GM03348 (cell line): ENCODE data around the gene EN2.

Experiments used
- DNase-seq: peaks from one replicate; pipeline ENCODE4 v3.0.0; 2012; ENCODE audit warnings: low spot score

EN2 gene

DNA sequence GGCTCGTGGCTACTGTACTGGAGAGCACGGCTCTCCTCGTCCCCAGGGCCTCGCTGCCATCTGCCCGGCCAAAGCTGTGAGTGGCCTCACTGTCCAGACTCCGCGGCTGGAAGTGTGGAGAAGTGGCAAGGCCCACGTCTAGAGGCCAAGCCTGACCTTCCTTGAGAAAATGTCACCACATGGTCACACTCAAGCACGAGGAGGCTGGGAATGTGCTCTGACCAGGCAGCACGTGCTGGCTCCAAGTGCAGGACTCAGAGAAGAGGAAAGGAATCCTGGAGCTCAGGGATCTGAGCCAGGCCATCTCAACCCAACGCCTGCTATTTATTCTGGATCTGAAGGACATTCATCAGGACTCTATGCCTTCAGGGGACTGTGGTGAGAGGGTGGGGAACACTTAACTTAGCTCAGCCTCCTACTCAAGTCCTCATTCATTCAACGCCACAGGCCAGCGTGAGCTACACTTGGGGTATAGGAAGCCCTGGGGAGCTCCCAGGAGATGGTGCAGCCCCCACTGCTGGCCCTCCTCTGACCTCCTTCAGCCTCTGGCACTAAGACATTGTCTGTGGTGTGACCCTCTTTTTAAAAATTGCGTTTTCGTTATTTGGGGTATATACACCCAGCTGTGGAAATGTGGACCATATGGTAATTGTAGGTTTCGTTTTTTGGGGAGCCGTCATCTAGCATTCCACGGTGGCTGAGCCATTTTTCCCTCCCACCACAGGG is 29.0 kb downstream of the EN2 start:
- DNase-seq: no peak

DNA sequence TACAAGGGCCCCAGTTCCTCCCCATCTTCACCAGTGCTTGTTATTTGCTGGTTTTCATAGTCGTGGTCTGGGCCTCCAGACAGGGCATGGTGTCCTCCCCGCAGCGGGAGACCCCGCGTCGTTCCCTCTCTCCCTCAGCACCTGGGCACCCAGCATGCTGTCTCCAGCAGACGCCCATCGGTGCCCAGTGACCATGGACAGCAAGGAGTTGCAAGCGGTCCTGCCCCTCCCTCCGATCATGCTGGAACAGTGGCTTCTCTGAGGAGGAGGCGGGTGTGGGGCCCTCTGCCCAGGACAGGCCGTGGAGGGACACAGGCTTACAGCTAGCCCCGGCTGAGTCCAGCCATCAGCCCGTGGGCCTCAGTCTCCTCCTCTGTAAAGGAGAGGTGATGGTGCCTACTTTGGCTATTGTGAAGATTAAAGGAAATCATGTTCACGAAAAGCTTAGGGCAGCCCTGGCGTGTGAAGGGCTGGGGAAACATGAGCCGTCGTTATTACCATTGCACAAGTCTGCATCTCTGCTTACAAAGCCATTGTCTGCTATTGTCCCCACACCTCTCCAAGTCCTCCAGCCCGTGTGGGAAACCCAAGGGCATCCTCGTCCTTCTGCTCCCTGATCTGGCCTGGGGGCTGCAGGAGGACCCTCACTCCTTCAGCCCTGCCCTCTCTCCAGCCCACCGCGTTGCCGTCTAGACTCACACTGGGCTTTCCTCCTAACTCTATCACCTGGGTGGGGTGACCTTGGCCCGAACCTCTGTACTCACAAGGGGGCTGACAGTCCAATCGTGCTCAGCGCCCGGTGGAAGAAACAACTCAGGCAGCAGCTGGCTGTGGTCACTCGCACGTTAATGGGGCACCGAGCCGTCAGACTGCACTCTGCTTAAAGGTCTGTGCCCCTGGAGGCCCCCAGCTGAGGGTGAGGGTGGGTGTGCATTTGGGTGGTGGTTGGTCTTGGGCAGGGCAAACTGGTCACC is 29.9 kb downstream of the EN2 start:
- DNase-seq: no peak

DNA sequence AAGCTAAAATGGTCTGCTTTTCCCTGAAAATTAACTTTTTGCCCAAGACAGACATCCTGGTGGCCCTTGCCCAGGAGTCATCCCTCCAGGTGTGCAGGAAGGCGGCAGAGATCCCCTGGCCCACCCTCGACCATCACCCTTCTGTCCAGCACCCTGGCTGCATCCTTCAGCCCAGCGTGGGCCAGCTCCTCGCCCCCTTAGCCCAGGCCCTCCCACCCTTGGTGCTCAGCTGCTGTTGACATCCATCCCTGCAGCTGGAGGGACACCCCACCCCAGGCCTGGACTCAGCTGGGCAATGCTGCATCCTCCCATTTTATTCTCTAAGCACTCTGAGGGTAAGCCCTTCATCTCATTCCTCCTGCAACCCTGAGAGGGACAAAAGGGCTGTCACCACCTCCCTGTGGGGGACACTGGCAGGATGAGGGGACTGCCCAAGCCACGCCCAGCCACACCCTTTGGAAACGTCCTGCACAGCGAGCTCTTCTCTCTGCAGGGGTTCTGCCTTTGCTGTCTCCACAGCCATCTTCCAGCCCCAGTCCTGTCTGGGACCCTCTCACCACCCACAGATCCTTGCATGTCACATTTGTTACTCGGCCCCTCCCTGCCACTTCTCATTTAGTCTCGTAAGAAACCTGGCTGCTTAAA is 30.7 kb downstream of the EN2 start:
- no peak for DNase-seq

DNA sequence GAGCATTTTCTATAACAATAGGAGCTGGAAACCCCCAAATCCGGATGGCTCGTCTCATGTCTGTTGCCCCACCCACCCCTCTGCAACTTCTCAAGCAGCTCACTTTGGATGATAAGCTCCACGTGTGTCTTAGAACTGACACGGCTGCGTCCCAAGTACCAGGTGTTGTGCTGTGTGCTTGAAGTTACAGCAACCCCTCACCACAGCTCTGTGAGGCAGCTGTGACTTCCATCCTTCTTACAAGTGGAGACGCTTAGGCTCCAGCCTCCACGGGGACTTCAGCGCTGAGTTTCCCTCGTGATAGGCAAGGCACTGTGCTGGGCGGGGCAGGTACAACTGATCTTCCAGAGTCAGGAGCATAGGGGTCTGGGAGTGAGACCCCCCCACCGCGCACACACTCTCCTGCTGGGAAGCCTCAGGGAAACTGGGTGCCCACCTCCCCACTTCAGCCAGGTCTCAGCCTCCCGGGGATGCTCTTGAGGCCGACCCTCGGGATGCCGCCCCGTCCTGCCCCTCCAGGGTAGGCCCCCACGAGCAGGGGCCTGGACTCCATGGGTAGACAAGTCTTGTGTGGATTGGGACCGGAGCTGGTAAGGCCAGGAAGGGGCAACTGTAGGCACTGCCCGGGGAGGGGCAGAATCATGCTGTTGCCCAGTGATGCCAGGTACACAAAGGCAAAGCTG is 31.4 kb downstream of the EN2 start:
- DNase-seq: no peak

DNA sequence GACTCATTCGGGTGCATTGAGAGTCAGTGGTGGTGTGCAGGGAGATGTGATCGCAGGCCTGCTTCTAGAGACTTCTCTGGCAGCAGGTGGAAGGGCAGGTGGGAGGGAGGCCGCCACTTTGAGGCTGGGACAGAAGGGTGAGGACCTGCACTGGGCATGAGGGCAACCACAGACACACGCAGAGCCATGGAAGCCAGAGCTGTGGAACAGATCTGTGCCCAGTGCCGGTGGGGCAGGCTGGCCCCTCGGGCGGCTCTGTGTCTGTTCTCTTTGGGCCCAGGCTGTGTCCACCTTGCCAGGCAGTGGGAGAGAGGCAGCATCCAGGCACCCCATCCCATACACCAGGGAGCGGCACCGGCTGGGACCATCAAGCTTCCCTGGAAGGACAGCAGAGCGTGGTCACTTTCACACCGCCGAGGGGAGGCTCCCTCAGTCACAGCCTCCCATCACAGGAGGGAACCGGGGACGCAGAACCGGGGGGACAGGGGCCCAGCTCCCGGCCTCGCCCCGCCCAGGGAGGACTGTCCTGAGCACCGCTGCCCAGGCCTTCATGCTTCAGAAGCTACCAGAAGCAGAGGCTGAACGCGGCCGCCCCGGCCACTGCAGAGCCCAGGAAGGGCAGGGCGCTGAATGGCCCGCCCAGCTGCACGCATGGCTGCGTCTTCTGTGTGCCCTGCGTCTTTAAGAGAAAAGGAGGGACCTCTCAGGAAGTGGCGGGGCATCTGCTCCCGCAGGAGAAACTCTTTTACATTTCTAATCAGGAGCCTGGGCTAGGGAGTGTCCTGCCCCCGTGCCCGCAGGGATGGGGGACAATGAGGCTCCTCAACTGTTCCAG is 32.1 kb downstream of the EN2 start:
- DNase-seq: peak; percentile 72

DNA sequence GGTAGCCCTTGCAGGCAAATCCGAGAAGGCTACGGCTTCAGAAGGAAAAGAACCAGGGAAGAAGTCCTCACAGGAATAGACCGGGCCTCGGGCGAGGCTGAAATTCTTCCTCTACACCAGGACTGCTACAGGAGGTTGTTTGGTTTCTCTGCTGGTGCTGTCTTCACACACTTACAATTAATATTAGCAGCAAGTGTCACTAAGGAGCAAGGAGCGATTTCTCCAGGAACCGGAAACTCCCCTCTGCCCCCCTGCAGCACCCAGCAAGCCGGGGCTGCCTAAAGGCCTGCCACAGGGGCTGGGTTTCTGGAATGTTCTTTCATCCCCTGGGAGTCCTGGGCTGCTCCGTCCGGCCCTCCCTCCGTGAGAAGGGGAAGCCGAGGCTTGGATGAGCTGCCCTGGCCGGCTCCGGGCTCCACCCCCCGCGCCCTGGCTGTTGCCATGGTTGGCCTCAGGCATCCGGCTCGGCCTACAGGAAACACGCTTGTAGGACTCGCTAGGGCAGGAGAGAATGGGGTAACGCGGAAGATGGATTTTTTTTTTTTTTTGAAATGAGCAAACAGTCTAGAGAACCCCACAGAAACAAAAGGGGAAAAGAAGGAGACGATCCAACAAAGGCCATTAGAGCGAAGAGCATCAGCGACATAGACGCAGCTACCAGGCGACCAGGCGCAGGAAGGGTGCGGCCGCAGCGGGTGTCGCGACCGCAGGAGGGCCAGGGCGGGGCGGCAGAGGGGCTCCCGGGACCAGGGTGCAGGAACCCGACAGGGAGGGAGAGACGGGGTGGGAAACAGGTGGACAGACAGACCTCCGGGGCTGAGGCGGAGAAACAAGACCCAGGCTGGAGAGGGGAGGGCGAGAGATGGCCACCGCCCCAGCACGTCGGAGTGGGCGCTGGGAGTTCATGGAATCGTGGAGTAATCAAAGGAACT is 33.0 kb downstream of the EN2 start:
- peak; percentile 83 for DNase-seq

DNA sequence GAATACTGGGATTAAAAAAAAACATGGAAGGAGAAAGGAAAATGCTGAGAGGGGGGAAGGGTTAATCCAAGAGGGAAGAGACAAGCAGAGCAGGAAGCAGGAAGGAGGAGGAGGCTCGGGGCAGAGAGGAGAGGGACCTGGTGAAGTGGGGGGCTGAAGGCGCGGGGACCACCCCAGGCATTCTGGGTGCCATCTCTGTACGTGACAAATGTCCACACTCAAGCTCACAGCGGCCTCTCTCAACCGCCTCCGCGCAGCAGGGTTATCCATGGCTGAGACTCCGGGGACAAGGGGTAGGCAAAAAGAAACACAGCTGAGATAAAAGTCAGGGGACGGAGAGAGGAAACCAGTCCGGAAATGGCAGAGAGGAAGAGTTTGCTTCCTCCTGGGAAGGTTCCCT is 33.9 kb downstream of the EN2 start:
- DNase-seq: no peak

DNA sequence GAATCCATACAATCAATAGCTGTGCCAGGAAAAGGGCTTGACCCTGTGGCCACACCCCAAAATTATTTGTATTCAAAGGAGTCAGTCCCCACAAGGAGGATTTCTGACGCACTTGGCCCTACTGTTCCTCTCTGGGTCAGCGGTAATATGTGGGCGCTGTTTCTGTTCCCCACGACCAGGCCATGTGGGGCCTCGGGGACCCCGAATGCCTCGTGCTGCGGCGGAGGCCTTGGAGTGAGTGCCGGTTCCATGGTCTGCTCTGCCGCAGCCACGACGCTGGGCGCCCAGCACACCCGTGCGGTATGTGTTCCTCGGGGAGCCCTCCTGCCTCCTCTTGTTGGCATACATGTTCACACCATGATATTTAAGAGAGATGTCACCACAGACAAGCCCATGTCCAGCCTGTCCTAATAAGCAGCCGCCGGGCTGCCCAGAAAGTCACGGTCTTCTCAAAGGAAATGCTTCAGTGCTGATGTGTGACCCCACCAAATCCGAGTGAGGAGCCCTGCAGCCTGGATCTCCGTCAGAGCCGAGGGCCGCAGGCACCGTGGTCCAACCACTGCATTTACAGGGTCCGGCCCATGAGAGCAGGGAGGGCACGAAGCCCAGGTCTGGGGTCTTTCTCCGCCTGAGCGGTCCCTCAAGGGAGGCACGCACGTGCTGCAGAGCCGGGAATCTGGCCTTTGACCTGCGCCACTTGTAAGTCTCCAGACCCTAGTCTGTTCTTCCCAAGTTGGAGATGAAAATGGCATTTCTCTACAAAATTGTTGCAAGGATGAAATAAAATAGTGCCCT is 36.0 kb downstream of the EN2 start:
- no peak for DNase-seq

DNA sequence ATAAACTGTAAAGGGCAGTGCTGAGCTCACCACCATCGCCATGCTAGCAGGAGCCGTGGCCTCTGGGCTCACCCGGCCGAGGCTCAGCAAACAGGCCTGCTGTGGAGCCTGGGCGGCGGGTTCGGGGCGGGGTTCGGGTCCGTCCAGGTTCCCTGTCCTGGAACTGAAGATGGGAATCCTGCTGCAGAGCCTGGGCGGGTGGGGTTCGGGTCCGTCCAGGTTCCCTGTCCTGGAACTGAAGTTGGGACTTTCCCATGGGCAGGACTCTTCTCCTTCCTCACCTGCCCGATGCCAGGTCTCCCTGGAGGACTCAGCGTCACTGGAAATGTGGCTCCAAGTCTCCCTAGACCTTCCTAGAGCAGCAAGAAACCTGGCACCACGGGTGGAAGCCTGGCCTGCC is 36.6 kb downstream of the EN2 start:
- no peak for DNase-seq

DNA sequence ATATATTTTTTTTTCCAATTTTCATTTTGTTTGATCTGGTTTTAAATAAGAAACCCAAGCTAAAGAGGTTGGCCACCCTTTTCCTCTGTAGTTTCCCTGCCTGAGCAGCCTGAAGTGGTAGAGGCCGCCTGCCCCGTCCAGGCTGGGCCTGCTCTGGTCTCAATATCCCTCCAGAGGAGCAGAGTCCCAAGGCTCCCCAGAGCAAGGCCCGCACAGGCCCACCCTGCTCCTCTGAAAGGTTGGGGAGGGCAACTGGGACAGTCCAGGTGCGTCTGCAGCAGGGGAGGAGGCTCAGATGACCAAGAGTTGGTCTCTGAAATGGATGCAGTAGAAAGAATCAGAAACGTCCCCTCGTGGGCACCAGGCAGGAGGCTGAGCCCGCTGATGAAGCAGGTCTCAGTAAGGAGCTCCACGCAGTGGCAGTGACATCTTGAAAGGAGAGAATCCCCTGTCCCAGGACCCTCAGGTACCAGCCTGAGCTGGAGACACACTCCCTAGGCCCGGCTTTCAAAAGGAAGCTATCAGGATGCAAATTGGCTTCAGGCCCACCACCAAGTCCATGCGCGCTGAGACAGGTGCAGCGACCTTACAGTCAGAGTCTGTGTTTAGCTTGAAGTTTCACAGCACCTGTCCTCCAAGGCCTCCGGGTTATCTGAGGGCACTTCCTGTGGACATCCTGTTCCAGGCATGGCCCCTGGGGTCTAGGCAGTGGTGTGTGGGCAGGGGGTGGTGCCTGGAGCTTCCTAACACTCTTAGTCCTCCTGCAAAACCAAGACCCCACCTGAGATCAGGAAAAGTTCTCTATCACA is 37.7 kb downstream of the EN2 start:
- DNase-seq: no peak

DNA sequence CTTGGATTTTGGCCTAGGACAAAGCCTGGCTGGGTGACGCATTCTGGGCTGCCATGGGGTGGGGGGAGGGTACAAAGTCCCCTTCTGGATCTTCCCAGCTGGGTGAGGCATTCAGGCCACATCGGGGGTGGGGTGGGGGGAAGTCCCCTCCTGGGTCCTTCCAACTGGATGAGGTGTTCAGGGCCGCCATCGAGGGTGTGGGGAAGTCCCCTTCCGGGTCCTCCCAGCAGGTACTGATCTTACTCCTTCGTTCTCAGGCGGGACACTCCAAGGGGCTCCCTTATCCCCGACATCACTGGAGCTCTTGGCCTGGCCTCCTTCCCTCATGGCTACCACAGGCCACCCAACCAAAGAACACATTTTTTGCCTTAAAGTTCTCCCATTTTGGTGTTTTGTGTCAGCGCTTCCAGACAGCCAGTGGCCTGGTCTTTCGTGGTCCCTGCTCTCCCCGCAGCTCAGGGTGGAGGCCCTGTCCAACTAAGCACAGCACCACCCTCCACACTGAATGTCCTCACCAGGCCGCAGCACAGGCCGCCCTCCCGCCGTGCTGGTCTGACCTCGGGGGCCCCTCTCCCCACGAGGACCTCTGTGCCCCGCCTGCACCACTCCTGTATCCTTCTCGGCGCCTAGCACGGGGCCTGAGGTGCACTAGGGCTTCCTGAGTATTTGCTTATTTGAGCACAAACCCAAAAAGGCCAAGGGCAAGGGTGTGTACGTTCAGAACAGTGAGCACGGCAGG is 38.5 kb downstream of the EN2 start:
- no peak for DNase-seq

DNA sequence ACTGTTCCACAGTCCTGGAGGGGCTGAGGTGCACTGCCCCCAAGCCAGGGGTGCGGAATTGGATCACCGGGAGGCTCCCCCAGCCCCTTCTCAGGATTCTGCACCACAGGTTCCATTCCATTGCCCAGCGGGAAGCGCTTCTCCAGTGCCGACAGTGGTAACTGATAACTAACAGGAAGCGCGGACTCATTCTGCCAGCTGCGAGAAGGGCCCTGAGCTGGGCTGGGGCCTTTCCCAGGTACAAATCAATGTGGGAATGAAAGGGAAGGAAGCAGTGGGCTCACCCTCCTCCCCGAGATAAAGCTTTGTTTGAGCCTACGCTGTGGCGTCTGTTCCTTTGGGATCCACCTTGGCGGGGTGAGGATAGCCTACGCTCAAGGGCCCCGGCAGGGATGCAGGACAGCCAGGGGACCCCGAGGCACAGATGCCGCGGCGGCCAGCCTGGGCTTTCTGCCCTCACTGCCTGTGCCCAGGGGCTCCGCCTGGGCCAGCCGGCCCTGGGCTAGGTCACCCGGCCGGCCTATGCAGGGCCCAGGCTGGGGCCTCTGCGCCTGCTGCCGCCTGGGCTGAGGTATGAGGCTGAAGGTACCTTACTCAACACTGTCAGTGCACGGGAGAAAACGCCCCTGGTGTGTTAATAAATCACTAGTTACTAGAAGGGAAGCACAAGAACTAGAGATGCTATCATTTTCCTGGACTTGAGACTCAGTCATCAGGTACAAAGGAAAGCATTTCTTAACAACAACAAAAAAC is 39.4 kb downstream of the EN2 start:
- no peak for DNase-seq

DNA sequence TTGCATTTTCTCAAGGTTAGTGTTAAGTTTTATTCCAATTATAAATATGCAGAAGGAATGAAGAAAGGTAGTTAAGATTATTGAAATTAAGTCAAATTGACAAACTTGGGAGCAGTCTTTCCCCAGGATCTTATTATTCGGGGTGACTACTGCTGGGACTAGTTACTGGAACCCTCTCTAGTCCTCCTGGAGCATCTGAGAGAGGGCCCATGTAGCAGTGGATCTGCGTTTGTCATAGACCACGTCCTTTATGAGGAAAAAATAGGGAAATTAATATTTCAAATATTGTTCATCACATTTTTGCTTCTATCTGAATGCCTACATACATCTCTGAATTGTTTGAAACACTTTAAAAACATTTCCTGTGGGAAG is 47.5 kb downstream of the EN2 start:
- DNase-seq: no peak

DNA sequence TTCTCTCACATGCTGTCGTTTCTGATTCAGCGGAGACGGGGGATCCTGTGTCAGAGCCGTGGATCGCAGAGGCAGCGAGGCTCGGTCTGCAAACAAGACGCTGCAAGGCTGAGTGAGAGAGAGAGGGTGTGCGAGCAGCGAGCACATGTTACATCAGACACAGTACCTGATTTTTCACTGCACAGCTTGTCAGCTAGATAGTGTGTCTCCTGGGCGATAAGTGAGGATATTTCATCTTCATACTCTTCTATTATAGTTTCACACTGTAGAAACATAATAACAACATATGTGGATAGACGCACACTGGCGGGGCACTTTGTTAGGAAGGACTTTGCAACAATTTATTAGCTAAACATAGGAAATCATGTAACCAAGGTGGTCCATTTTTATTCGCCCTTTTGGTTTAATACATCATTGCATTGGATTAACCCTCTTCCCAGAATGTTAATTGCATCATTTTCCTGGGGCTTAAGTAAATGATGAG is 49.0 kb downstream of the EN2 start:
- no peak for DNase-seq

DNA sequence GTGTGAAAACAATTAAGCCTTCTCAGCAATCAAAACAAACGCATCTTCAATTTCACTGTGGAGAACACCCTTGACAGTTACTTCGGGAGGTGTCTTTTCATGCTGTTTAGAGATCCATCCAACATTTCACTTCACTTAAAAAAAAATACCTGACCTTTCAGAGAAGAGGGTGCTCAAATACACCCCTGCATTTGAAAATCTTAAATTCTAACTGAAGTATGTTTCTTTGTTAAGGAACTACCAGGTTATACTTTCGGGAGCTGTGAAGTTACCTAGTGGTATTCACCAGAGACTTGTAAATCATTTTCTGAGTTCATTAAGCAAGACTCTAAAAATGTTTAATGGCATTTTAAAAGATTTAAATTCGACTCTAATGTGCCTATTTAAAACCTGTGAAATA is 49.6 kb downstream of the EN2 start:
- DNase-seq: no peak

DNA sequence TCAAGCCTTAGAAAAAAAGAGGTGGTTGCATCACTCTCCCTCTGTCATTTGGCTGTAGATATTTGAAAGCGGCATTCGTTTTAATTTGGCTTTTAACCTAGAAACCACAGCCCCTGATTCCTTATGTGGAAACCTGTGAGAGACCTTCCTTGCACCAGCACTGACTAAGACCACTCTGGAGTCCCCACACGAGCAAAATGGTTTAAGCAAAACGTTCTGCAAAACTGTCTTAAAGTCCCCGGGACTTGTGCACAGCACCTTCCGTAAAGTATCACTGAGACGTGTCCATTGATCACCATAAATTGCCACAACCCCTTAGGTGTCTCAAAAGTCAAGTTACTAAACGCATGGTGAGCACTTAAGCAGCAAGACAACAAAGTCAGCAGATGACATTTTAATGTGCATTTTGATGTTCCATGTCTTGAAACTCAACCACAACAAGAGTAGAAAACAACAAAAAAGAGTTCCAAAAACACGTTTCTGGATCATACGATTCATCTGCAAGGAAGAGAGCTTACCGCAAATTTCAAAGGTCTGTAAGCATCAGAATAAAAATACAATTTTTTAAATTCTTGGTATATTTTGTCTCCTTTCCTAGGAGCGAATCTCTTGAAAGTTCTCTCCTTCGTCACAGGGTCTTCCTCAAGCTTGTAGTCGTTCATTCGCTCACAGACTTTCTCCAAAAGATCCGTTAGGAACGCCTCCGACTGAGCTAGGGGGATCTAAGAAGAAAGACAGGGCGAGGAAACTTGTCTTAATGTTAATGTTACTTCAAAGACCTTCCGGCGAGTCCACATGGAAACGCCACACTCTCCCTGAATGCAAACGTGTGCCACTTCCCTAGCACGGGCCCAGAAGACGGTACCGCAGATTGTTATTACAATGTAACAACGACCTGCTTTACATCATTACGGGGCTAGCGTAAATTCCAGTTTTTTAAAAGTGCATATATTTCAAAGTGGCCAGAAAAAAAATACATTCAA is 50.7 kb downstream of the EN2 start:
- DNase-seq: no peak
